Panc1 (cell line): ENCODE results near the gene THADA. TPM values are rescaled to one million over a fixed set of nuclear protein-coding genes. Genes with fewer than 3 reads are reported as not detected.

Experiments
- ATAC-seq: fragments of 200-7000 bp; cut with Tn5 transposase; 2 replicates; pipeline ENCODE4 v1.9.1; 2020; ENCODE audit warnings: mild to moderate bottlenecking, moderate library complexity
- BruUV-seq: library from RNA; stranded (reverse); fragments of 400-500 nt; replicated peaks from 2 replicates; lab custom pipeline; 2021; lab: Mats Ljungman, UMichigan
- CTCF ChIA-PET: fragments of 300-600 bp; sonication (Branson Sonifier 250); formaldehyde crosslinking; loops from one replicate; lab custom pipeline; 2022; ENCODE audit warnings: antibody characterized with exemption; lab: Charles Lee
- POLR2A ChIA-PET: fragments of 300-600 bp; sonication (Branson Sonifier 250); formaldehyde crosslinking; loops from one replicate; lab custom pipeline; 2022; ENCODE audit warnings: antibody characterized with exemption; lab: Charles Lee
- DNase-seq: peaks from one replicate; pipeline ENCODE4 v3.0.0-alpha.2; 2010; ENCODE audit warnings: low read depth, low spot score
- H3K27ac ChIP-seq: 2 replicates; pipeline ENCODE4 v1.5.1; 2011; ENCODE audit warnings: mild to moderate bottlenecking, low read length, inconsistent platforms
- H3K27me3 ChIP-seq: fragments of 200-500 bp; sonication (Bioruptor generic); 2 replicates; pipeline ENCODE4 v1.6.0; 2014; ENCODE audit warnings: low read length, inconsistent platforms; ENCODE audit not compliant: control insufficient read depth, insufficient read depth
- H3K36me3 ChIP-seq: fragments of 200-500 bp; sonication (Bioruptor generic); 2 replicates; pipeline ENCODE4 v1.5.1; 2014; ENCODE audit warnings: inconsistent platforms, mild to moderate bottlenecking, low read length, moderate library complexity; ENCODE audit not compliant: control insufficient read depth, insufficient read depth
- H3K4me1 ChIP-seq: 2 replicates; pipeline ENCODE4 v1.5.1; 2011; ENCODE audit warnings: inconsistent platforms, mild to moderate bottlenecking, low read length, moderate library complexity; ENCODE audit not compliant: control insufficient read depth, insufficient read depth
- H3K4me3 ChIP-seq, 2 experiments: 2 replicates each; pipeline ENCODE4 v1.5.1; 2011 to 2012; ENCODE audit warnings: low read depth in 2 of 2, low read length in 2 of 2, mild to moderate bottlenecking in 2 of 2, inconsistent platforms in 1 of 2, moderate library complexity in 1 of 2
- H3K9me3 ChIP-seq: fragments of 200-500 bp; sonication (Bioruptor generic); 2 replicates; pipeline ENCODE4 v1.5.1; 2014; ENCODE audit warnings: low read depth, mild to moderate bottlenecking, inconsistent platforms, low read length, moderate library complexity; ENCODE audit not compliant: control insufficient read depth, insufficient read depth
- POLR2AphosphoS5 ChIP-seq: IDR thresholded peaks from 2 replicates; pipeline ENCODE4 v1.6.1; 2012; ENCODE audit warnings: mild to moderate bottlenecking, low read depth, low read length, moderate library complexity
- SIN3A ChIP-seq: IDR thresholded peaks from 2 replicates; pipeline ENCODE4 v1.6.1; 2012; ENCODE audit warnings: low read depth, mild to moderate bottlenecking, low read length, moderate library complexity, borderline replicate concordance; ENCODE audit not compliant: insufficient read depth
- TCF7L2 ChIP-seq: IDR thresholded peaks from 2 replicates; pipeline ENCODE4 v1.6.1; 2011; ENCODE audit warnings: mild to moderate bottlenecking, low read depth, low read length, inconsistent platforms
- in situ Hi-C: cut with HindIII; loops from 2 replicates; pipeline ENCODE4 v1.10.0; 2016; ENCODE audit warnings: low sequenced_read_pairs, low pct_unique_long_range_greater_than_20kb
- intact Hi-C: fragments of 100-400 bp; cut with micrococcal nuclease; formaldehyde crosslinking; loops from one replicate; pipeline ENCODE4 v1.10.0; 2022; ENCODE audit not compliant: unreplicated experiment
- total RNA-seq: library from RNA; stranded (reverse); gene quantifications from one replicate; pipeline ENCODE4 v1.2.1, GENCODE V29; 2021; ENCODE audit not compliant: unreplicated experiment
- TF ChIP-seq, protein P1 (sequence below): fragments of 450-650 bp; IDR thresholded peaks from 2 replicates; pipeline ENCODE4 v1.5.1; 2017; ENCODE audit warnings: mild to moderate bottlenecking
- TF ChIP-seq, protein P2 (sequence below), 2 experiments: IDR thresholded peaks; 2 replicates each; pipeline ENCODE4 v1.6.1; 2011 to 2012; ENCODE audit warnings: low read depth in 2 of 2, control low read depth in 1 of 2, low read length in 1 of 2, mild to moderate bottlenecking in 1 of 2, moderate library complexity in 1 of 2; ENCODE audit not compliant: insufficient read depth in 1 of 2

Gene THADA
- total RNA-seq, 1 experiment from 2014 or later: 37.2 TPM

DNA sequence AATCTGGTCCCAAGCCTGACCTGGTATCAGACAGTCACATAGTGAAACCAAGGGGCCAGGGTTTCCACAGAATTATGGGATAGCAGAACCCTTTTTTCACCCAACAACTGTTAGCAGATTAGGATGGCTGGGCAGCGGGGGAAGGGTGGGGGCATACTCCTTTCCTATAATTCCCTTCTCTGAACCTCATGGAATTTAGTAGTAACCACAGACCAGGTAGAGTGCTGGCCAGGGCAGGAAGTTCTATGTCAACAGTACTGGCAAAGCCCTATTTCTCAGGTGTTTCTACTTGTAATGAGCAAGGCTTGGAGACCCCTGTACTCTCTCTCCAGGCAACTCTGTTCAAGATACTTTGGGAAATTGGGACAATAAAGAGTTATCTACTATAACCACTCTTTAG, 174.6 kb downstream of the THADA start:
- no peaks in the 10 kb centered on the region for H3K9me3 ChIP-seq
- DNase-seq: no peak
- TF ChIP-seq SIN3A (no peak), POLR2AphosphoS5 (no peak), TCF7L2 (no peak)
- TF ChIP-seq, protein P1, sequence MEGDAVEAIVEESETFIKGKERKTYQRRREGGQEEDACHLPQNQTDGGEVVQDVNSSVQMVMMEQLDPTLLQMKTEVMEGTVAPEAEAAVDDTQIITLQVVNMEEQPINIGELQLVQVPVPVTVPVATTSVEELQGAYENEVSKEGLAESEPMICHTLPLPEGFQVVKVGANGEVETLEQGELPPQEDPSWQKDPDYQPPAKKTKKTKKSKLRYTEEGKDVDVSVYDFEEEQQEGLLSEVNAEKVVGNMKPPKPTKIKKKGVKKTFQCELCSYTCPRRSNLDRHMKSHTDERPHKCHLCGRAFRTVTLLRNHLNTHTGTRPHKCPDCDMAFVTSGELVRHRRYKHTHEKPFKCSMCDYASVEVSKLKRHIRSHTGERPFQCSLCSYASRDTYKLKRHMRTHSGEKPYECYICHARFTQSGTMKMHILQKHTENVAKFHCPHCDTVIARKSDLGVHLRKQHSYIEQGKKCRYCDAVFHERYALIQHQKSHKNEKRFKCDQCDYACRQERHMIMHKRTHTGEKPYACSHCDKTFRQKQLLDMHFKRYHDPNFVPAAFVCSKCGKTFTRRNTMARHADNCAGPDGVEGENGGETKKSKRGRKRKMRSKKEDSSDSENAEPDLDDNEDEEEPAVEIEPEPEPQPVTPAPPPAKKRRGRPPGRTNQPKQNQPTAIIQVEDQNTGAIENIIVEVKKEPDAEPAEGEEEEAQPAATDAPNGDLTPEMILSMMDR: no peak
- TF ChIP-seq, protein P2, sequence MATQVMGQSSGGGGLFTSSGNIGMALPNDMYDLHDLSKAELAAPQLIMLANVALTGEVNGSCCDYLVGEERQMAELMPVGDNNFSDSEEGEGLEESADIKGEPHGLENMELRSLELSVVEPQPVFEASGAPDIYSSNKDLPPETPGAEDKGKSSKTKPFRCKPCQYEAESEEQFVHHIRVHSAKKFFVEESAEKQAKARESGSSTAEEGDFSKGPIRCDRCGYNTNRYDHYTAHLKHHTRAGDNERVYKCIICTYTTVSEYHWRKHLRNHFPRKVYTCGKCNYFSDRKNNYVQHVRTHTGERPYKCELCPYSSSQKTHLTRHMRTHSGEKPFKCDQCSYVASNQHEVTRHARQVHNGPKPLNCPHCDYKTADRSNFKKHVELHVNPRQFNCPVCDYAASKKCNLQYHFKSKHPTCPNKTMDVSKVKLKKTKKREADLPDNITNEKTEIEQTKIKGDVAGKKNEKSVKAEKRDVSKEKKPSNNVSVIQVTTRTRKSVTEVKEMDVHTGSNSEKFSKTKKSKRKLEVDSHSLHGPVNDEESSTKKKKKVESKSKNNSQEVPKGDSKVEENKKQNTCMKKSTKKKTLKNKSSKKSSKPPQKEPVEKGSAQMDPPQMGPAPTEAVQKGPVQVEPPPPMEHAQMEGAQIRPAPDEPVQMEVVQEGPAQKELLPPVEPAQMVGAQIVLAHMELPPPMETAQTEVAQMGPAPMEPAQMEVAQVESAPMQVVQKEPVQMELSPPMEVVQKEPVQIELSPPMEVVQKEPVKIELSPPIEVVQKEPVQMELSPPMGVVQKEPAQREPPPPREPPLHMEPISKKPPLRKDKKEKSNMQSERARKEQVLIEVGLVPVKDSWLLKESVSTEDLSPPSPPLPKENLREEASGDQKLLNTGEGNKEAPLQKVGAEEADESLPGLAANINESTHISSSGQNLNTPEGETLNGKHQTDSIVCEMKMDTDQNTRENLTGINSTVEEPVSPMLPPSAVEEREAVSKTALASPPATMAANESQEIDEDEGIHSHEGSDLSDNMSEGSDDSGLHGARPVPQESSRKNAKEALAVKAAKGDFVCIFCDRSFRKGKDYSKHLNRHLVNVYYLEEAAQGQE (IDR thresholded peaks at IDR 0.05; ENCODE audit: insufficient read depth in 1 of 2, low read depth in 2 of 2, low read length in 1 of 2): no peak
- no peaks in the 10 kb centered on the region for H3K27me3 ChIP-seq
- no peak overlapping the region for H3K4me3 ChIP-seq
- no peak overlapping the region for H3K27ac ChIP-seq
- BruUV-seq: no TSS peak
- intact Hi-C loops: no loop called here
- in situ Hi-C loops: no loop called here
- POLR2A ChIA-PET: no interaction called here
- no peak for ATAC-seq
- H3K36me3 ChIP-seq: no peaks in the 10 kb centered on the region; the same call in 1 of the 2 replicates
- peaks cover 5% of the 10 kb centered on the region for H3K4me1 ChIP-seq
- CTCF ChIA-PET: no interaction called here

DNA sequence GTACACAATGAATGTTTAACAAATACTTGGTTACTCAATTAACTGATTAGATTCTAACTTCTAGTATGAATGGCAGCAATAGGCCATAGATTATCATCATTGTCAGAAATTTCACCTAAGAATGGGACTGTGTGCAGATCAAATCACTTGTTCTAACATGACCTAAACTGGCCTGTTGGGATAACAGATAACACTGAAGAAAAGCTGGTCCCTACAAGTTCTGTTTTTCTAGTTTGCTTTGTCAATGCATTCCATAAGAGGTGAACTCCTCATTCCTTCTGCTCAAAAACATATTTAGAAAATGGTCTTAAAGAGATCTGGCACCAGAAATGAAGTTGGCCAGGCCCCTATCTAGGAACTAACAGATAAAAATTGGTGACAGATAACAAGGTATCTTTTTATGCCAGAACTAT, 175.4 kb downstream of the THADA start:
- no peaks in the 10 kb centered on the region for H3K27me3 ChIP-seq
- ChIA-PET CTCF (no interaction called here), POLR2A (no interaction called here)
- H3K36me3 ChIP-seq: no peaks in the 10 kb centered on the region
- in situ Hi-C loops: no loop called here
- H3K4me3 ChIP-seq: no peak overlapping the region
- no peaks in the 10 kb centered on the region for H3K9me3 ChIP-seq
- intact Hi-C loops: no loop called here
- no peaks in the 10 kb centered on the region for H3K4me1 ChIP-seq
- DNase-seq: no peak
- TF ChIP-seq SIN3A (no peak), POLR2AphosphoS5 (no peak)
- TF ChIP-seq, protein P1: no peak
- ATAC-seq: no peak
- BruUV-seq: no TSS peak
- H3K27ac ChIP-seq: no peak overlapping the region
